Prostate gland (tissue), 2 donors: ENCODE results near the gene SAT2. TPM values are rescaled to one million over a fixed set of nuclear protein-coding genes. Genes with fewer than 3 reads are reported as not detected.

Source experiments
- DNase-seq: peaks from one replicate; pipeline ENCODE4 v3.0.0-alpha.2; 2019; ENCODE audit warnings: low spot score
- H3K27ac ChIP-seq, 2 donors: fragments of 200-600 bp; sonication (generic); 2 replicates each; pipeline ENCODE4 v1.5.1; 2017 to 2019
- H3K27me3 ChIP-seq: fragments of 200-600 bp; sonication (generic); replicated peaks from 2 replicates; pipeline ENCODE4 v1.5.1; 2019; ENCODE audit not compliant: insufficient read depth
- H3K36me3 ChIP-seq, 2 donors: fragments of 200-600 bp; sonication (generic); 1 replicate in 1 of 2; 2 replicates in 1 of 2; pipeline versions ENCODE4 v1.5.1 to v1.8.1; 2017 to 2019
- H3K4me1 ChIP-seq: fragments of 200-600 bp; sonication (generic); replicated peaks from 2 replicates; pipeline ENCODE4 v1.5.1; 2019
- H3K4me3 ChIP-seq, 2 donors: fragments of 200-600 bp; sonication (generic); 2 replicates each; pipeline ENCODE4 v1.5.1; 2017 to 2019
- H3K9me3 ChIP-seq: fragments of 200-600 bp; sonication (generic); 2 replicates; pipeline ENCODE4 v1.5.1; 2017
- CTCF ChIP-seq, 4 experiments: fragments of 200-600 bp in 2 of 4; fragments of 450-650 bp in 2 of 4; sonication (generic) in 2 of 4; IDR thresholded peaks; 1 replicate in 3 of 4; 2 replicates in 1 of 4; pipeline ENCODE4 v1.5.1; 2016 to 2019; ENCODE audit warnings: antibody characterized with exemption in 4 of 4, mild to moderate bottlenecking in 2 of 4, moderate library complexity in 2 of 4
- POLR2A ChIP-seq: fragments of 450-650 bp; IDR thresholded peaks from one replicate; pipeline ENCODE4 v1.6.1; 2016; ENCODE audit warnings: antibody characterized with exemption, mild to moderate bottlenecking
- POLR2AphosphoS5 ChIP-seq: sonication (generic); formaldehyde crosslinking; IDR thresholded peaks from one replicate; pipeline ENCODE4 v1.6.1; 2017; ENCODE audit warnings: antibody characterized with exemption
- WGBS: methylation state at CpG from one replicate; pipeline ENCODE4 v1.1.5; 2018; 5-methylcytosine and 5-hydroxymethylcytosine counted together
- intact Hi-C: fragments of 100-400 bp; cut with DNase I; formaldehyde crosslinking; loops from one replicate; pipeline ENCODE4 v1.14.2; 2022
- total RNA-seq, 2 donors: library from RNA; depleted of rRNA; stranded (reverse); fragments of >200 nt; gene quantifications; one replicate each; pipeline ENCODE4 v1.1.0, GENCODE V29; 2016

Gene SAT2
- total RNA-seq, 2 donors from 2014 or later, result 83.3 to 139 TPM

GRCh38 chr17:7589891-7590691, 37.5 kb downstream of the SAT2 start, which contains the start of gene SOX15:
Gene SOX15, minus strand, starts transcription at chr17:7590094. Its CDS starts 418 bp downstream, at chr17:7589676.
- WGBS, result 39% methylated on average over 24 of the region's 24 CpGs
- peaks cover 7% of the 10 kb centered on the region for H3K4me1 ChIP-seq
- peak; percentile 70 for DNase-seq
- H3K4me3 ChIP-seq, result peak within 1 kb of the TSS; percentile 44
- intact Hi-C loops, result no loop called here
- TF ChIP-seq CTCF (IDR thresholded peaks at IDR 0.05), result no peak
- TF ChIP-seq POLR2A, result peak; percentile 36
- TF ChIP-seq POLR2AphosphoS5, result peak; percentile 16
- H3K9me3 ChIP-seq, result no peaks in the 10 kb centered on the region
- H3K36me3 ChIP-seq, result peaks cover 6 to 19% of the 10 kb centered on the region in 2 donors
- H3K27me3 ChIP-seq, result no peaks in the 10 kb centered on the region
- H3K27ac ChIP-seq, result peak within 1 kb of the TSS; percentile 76 to 84

GRCh38 chr17:7589204-7589868, 38.3 kb downstream of the SAT2 start:
- WGBS, result 17% methylated on average over 39 of the region's 56 CpGs
- peak; percentile 75 for TF ChIP-seq POLR2AphosphoS5
- peak; percentile 44 for TF ChIP-seq POLR2A
- peak; percentile 74 to 96 (median 91) for TF ChIP-seq CTCF (IDR thresholded peaks at IDR 0.05)
- intact Hi-C loops, result no loop called here
- Histone ChIP-seq H3K36me3 (peaks cover 2 to 19% of the 10 kb centered on the region in 2 donors), H3K4me3 (peak overlapping the region; percentile 44), H3K4me1 (peaks cover 7% of the 10 kb centered on the region), H3K27me3 (no peaks in the 10 kb centered on the region), H3K9me3 (no peaks in the 10 kb centered on the region), H3K27ac (peak overlapping the region; percentile 76 to 84)
- peak; percentile 86 for DNase-seq

- no peaks in the 10 kb centered on the region for H3K27me3 ChIP-seq
- intact Hi-C loops, result no loop called here
- H3K9me3 ChIP-seq, result no peaks in the 10 kb centered on the region
- 25% methylated on average over 25 of the region's 30 CpGs for WGBS
- TF ChIP-seq CTCF (IDR thresholded peaks at IDR 0.05), result no peak
- TF ChIP-seq POLR2A, result no peak
- TF ChIP-seq POLR2AphosphoS5, result no peak
- peak overlapping the region; percentile 76 to 84 for H3K27ac ChIP-seq
- H3K4me1 ChIP-seq, result peaks cover 7% of the 10 kb centered on the region
- H3K4me3 ChIP-seq, result peak overlapping the region; percentile 44
- no peak for DNase-seq
- H3K36me3 ChIP-seq, result peaks cover 0 to 14% of the 10 kb centered on the region in 2 donors
These were observed 38.9 kb downstream of the SAT2 start for GRCh38 chr17:7588553-7589203.

GRCh38 chr17:7587420-7588151, 40.0 kb downstream of the SAT2 start:
- H3K9me3 ChIP-seq, result no peaks in the 10 kb centered on the region
- intact Hi-C loops, result no loop called here
- H3K36me3 ChIP-seq, result peaks cover 0 to 5% of the 10 kb centered on the region in 2 donors
- H3K27me3 ChIP-seq, result no peaks in the 10 kb centered on the region
- 49% methylated on average over 12 of the region's 12 CpGs for WGBS
- no peak for DNase-seq
- no peak overlapping the region for H3K4me3 ChIP-seq
- no peak for TF ChIP-seq CTCF (IDR thresholded peaks at IDR 0.05)
- TF ChIP-seq POLR2A, result peak; percentile 31
- no peak for TF ChIP-seq POLR2AphosphoS5
- H3K27ac ChIP-seq, result peak overlapping the region; percentile 76 to 84
- H3K4me1 ChIP-seq, result peaks cover 15% of the 10 kb centered on the region
